ENCODE data around the gene TRAM2. TPM values are rescaled to one million over a fixed set of nuclear protein-coding genes. Genes with fewer than 3 reads are reported as not detected.

Gene TRAM2
- total RNA-seq, 4 donors from 2014 or later: 6.5 to 14.1 (median 7.2) TPM

DNA sequence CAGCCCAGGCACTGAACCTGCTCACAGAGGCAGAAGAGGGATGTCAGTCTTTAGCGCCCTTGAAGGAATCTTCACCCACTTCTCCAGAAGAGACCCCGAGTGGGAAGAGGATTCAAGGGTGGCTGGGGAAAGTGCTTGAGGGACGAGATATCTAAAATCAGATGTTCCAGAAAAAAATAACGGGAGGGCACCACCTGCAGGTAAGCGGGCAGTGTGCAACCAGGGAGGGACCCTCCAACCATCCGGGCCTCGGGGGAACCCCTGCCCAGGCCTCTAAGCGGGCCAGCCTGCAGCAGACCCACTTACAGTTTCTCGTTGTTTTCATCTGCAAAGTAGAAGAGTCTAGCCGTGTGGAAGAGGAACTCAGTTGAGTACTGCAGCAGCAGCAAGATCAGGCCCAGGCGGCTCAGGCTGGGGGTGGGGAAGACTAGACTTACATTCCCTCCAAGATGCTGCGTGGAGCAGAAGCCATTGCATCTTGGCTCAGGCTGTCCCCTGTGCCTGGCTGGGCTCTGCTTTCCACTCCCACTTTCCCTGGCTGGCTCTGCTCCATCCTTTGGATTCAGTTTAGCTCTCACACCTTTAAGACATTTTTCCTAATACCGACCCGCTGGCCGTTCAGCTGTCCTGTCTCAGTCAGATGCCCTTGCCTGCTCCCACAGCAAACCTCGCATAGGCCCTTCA, 71.0 kb downstream of the TRAM2 start:
- no peaks in the 10 kb centered on the region for H3K27me3 ChIP-seq

DNA sequence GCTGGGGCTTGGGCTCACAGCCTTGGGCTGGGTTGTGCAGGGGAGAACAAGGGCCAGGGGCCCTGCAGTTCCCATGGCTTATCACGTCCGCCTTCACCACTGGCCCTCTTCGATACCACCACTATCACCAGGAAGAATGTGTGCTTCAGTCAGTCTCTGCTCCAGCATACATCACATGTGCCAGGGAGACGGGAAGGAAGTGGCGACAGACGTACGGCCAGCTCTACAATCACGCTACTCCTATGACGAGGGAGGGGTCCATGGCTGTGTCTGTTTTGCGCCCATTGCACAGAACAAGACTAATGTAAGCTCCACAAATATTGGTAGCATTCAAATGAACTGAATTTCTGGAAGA, 72.1 kb downstream of the TRAM2 start:
- WGBS: 43% methylated on average over 4 of the region's 10 CpGs
- Histone ChIP-seq H3K9me3 (no peaks in the 10 kb centered on the region), H3K27me3 (no peaks in the 10 kb centered on the region), H3K36me3 (peaks cover 33% of the 10 kb centered on the region), H3K4me3 (no peak overlapping the region), H3K27ac (peak overlapping the region; percentile 72), H3K4me1 (peaks cover 55% of the 10 kb centered on the region)
- DNase-seq (ENCODE audit: low spot score in 2 of 2): no peak
- no peak for TF ChIP-seq POLR2AphosphoS5 (IDR thresholded peaks at IDR 0.05)
- TF ChIP-seq, protein P1, sequence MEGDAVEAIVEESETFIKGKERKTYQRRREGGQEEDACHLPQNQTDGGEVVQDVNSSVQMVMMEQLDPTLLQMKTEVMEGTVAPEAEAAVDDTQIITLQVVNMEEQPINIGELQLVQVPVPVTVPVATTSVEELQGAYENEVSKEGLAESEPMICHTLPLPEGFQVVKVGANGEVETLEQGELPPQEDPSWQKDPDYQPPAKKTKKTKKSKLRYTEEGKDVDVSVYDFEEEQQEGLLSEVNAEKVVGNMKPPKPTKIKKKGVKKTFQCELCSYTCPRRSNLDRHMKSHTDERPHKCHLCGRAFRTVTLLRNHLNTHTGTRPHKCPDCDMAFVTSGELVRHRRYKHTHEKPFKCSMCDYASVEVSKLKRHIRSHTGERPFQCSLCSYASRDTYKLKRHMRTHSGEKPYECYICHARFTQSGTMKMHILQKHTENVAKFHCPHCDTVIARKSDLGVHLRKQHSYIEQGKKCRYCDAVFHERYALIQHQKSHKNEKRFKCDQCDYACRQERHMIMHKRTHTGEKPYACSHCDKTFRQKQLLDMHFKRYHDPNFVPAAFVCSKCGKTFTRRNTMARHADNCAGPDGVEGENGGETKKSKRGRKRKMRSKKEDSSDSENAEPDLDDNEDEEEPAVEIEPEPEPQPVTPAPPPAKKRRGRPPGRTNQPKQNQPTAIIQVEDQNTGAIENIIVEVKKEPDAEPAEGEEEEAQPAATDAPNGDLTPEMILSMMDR (IDR thresholded peaks at IDR 0.05): no peak
- no peak for TF ChIP-seq EP300 (IDR thresholded peaks at IDR 0.05)
- TF ChIP-seq POLR2A (IDR thresholded peaks at IDR 0.05): no peak

More for the DNA sequence above, 71.0 kb downstream of the TRAM2 start:
- TF ChIP-seq POLR2A (IDR thresholded peaks at IDR 0.05) (no peak), POLR2AphosphoS5 (IDR thresholded peaks at IDR 0.05) (no peak), EP300 (IDR thresholded peaks at IDR 0.05) (no peak)
- TF ChIP-seq, protein P1 (IDR thresholded peaks at IDR 0.05): no peak
- H3K4me3 ChIP-seq: no peak overlapping the region
- H3K4me1 ChIP-seq: peaks cover 48% of the 10 kb centered on the region
- 78% methylated on average over 16 of the region's 16 CpGs for WGBS
- H3K9me3 ChIP-seq: no peaks in the 10 kb centered on the region
- H3K36me3 ChIP-seq: peaks cover 39% of the 10 kb centered on the region
- H3K27ac ChIP-seq: no peak overlapping the region
- no peak for DNase-seq (ENCODE audit: low spot score in 2 of 2)

DNA sequence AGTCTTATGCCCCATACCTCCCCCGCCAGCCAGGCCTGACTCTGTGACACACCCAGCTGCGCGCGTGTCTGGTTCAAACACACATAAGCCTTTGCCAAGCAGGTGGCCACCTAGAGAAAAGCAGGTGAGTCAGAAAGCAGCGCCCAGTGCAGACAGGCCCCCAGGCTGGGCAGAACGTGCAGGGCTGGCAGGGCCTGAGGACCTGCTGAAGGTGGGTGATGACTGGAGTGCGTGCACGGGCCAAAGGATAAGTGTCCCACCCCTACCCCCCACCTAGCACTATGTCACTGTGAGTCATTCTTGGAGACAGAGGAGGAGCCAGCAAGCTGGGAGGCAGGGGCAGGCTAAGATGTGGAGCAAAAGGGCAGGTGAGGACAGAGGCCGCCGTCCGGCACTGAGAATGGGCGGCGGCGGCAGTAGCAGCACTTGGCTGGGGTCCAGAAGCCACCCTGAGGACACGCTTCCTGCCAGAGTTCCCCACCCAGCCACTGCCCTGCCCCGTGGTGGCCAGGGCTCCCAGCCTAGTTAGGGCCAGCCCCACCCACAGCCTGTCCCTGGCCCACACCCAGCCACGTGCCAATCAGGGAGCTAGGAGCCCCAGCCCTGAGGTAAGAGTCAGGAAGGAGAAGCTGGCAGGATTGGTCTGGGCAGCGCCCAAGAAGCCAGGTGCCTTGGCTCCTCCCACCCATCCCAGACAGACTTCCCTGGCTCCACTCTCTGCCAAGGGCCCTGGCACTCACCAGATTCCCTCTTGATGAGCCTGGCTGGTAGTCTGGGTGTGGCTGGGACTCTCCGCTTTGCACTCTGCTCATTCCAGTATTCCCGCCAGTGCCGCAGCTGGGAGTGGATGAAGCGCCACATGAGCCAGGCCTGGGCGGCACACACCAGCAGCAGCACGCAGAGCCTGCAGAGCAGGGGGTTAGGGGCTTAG, 72.7 kb downstream of the TRAM2 start:
- peak overlapping the region; percentile 7 for H3K4me3 ChIP-seq

DNA sequence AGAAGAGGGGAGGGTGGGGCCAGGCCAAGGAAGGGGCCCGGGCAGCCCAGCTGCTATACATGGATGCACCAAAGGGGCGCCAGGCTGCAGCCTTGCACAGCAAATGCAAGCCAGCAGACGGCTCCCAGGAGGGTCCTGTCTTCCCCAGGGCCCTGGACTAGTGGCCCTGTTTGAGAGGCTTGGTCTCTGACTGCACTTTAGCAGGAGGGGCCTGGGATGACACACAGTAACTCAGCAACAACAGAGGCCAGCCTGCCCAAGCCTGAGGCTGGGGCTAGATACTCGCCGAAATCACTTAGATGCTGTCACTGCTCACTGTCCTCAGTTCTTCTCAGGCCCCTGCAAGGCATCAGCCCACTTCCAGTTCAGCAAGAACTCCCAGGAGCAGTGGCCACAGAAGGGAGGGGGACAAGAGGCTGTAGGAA, 73.5 kb downstream of the TRAM2 start:
- Histone ChIP-seq H3K4me1 (peaks cover 60% of the 10 kb centered on the region), H3K27me3 (no peaks in the 10 kb centered on the region), H3K9me3 (no peaks in the 10 kb centered on the region), H3K4me3 (peak overlapping the region; percentile 7), H3K36me3 (peaks cover 21% of the 10 kb centered on the region), H3K27ac (peak overlapping the region; percentile 72)
- 52% methylated on average over 3 of the region's 5 CpGs for whole genome bisulfite sequencing
- DNase-seq (ENCODE audit: low spot score in 2 of 2): no peak
- TF ChIP-seq, protein P1 (IDR thresholded peaks at IDR 0.05): no peak
- TF ChIP-seq POLR2A (IDR thresholded peaks at IDR 0.05) (no peak), EP300 (IDR thresholded peaks at IDR 0.05) (no peak), POLR2AphosphoS5 (IDR thresholded peaks at IDR 0.05) (no peak)

More for the DNA sequence above, 72.7 kb downstream of the TRAM2 start:
- peak; percentile 92 to 93 for DNase-seq (ENCODE audit: low spot score in 2 of 2)
- Histone ChIP-seq H3K27ac (peak overlapping the region; percentile 72), H3K27me3 (no peaks in the 10 kb centered on the region), H3K36me3 (peaks cover 27% of the 10 kb centered on the region), H3K9me3 (no peaks in the 10 kb centered on the region), H3K4me1 (peaks cover 60% of the 10 kb centered on the region)
- 19% methylated on average over 20 of the region's 24 CpGs for WGBS
- TF ChIP-seq, protein P1 (IDR thresholded peaks at IDR 0.05): no peak
- peak in 2 of 3 donors; percentile 21 to 74 for TF ChIP-seq POLR2AphosphoS5 (IDR thresholded peaks at IDR 0.05)

All from suprapubic skin (tissue), 4 donors.